ENCODE results near the gene WASHC1.
"Not testable (repeated sequence)": the region's sequence is repeated elsewhere in the genome, so short reads cannot be mapped to it uniquely, and the experiment has no call there.

DNA sequence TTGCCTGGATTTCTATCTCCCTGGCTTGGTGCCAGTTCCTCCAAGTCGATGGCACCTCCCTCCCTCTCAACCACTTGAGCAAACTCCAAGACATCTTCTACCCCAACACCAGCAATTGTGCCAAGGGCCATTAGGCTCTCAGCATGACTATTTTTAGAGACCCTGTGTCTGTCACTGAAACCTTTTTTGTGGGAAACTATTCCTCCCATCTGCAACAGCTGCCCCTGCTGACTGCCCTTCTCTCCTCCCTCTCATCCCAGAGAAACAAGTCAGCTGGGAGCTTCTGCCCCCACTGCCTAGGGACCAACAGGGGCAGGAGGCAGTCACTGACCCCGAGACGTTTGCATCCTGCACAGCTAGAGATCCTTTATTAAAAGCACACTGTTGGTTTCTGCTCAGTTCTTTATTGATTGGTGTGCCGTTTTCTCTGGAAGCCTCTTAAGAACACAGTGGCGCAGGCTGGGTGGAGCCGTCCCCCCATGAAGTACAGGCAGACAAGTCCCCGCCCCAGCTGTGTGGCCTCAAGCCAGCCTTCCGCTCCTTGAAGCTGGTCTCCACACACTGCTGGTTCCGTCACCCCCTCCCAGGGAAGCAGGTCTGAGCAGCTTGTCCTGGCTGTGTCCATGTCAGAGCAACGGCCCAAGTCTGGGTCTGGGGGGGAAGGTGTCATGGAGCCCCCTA, 15.0 kb downstream of the WASHC1 start:
- TF ChIP-seq, protein P1, sequence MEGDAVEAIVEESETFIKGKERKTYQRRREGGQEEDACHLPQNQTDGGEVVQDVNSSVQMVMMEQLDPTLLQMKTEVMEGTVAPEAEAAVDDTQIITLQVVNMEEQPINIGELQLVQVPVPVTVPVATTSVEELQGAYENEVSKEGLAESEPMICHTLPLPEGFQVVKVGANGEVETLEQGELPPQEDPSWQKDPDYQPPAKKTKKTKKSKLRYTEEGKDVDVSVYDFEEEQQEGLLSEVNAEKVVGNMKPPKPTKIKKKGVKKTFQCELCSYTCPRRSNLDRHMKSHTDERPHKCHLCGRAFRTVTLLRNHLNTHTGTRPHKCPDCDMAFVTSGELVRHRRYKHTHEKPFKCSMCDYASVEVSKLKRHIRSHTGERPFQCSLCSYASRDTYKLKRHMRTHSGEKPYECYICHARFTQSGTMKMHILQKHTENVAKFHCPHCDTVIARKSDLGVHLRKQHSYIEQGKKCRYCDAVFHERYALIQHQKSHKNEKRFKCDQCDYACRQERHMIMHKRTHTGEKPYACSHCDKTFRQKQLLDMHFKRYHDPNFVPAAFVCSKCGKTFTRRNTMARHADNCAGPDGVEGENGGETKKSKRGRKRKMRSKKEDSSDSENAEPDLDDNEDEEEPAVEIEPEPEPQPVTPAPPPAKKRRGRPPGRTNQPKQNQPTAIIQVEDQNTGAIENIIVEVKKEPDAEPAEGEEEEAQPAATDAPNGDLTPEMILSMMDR (IDR thresholded peaks at IDR 0.05): not testable (repeated sequence)
- TF ChIP-seq POLR2A (IDR thresholded peaks at IDR 0.05): not testable (repeated sequence)

All from thyroid gland (tissue), 4 donors.